Stimulated activated CD4-positive, alpha-beta T cell treated with anti-CD3 and anti-CD28 coated beads, Interleukin-12 subunit alpha, Interleukin-12 subunit beta, amount 100 ng/mL, for 4 hours (primary cell): ENCODE data around the gene GDPD2.
"Not testable (repeated sequence)": the region's sequence is repeated elsewhere in the genome, so short reads cannot be mapped to it uniquely, and the experiment has no call there.

Source experiments
- DNase-seq: peaks from one replicate; pipeline ENCODE4 v3.0.0-alpha.2; 2020

Gene GDPD2

GRCh38 chrX:70422851-70423341 is at the start of gene GDPD2:
GDPD2 (plus strand) TSS chrX:70423314; CDS start chrX:70424985, 1,671 bp downstream.
- DNase-seq: no peak

- no peak for DNase-seq
Measured at GRCh38 chrX:70386235-70386634, 36.9 kb upstream of the GDPD2 start.

- DNase-seq: no peak
Measured at GRCh38 chrX:70398899-70399298, 24.2 kb upstream of the GDPD2 start.

GRCh38 chrX:70400181-70400580 is 22.9 kb upstream of the GDPD2 start:
- DNase-seq: not testable (repeated sequence)

- no peak for DNase-seq
Measured at GRCh38 chrX:70402721-70403120, 20.4 kb upstream of the GDPD2 start.

- DNase-seq: no peak
Measured at GRCh38 chrX:70405003-70405402, 18.1 kb upstream of the GDPD2 start.

GRCh38 chrX:70410921-70411320 is 12.2 kb upstream of the GDPD2 start:
- no peak for DNase-seq

GRCh38 chrX:70411475-70411874 is 11.6 kb upstream of the GDPD2 start:
- no peak for DNase-seq

GRCh38 chrX:70421618-70422017 is 1.5 kb upstream of the GDPD2 start:
- no peak for DNase-seq

GRCh38 chrX:70423936-70424675 is 992 bp downstream of the GDPD2 start:
- no peak for DNase-seq

GRCh38 chrX:70424801-70425200 is 1.7 kb downstream of the GDPD2 start:
- DNase-seq: no peak

GRCh38 chrX:70426286-70427278 is 3.5 kb downstream of the GDPD2 start:
- DNase-seq: no peak

GRCh38 chrX:70427365-70427764 is 4.3 kb downstream of the GDPD2 start:
- no peak for DNase-seq

GRCh38 chrX:70429759-70430158 is 6.6 kb downstream of the GDPD2 start:
- DNase-seq: no peak

GRCh38 chrX:70432936-70433847 is 10.1 kb downstream of the GDPD2 start:
- DNase-seq: no peak

GRCh38 chrX:70433848-70434351 is 10.8 kb downstream of the GDPD2 start:
- DNase-seq: peak; percentile 67

- DNase-seq: peak; percentile 57
Measured at GRCh38 chrX:70434352-70434866, 11.3 kb downstream of the GDPD2 start.

- DNase-seq: no peak
Measured at GRCh38 chrX:70434914-70435586, 11.9 kb downstream of the GDPD2 start.

GRCh38 chrX:70436343-70436742 is 13.2 kb downstream of the GDPD2 start:
- DNase-seq: no peak

GRCh38 chrX:70437011-70437410 is 13.9 kb downstream of the GDPD2 start:
- DNase-seq: no peak

- no peak for DNase-seq
Measured at GRCh38 chrX:70437921-70438665, 15.0 kb downstream of the GDPD2 start.
